HepG2 (cell line): ENCODE data around the gene UNG. TPM values are rescaled to one million over a fixed set of nuclear protein-coding genes. Genes with fewer than 3 reads are reported as not detected.

ENCODE experiments used
- ATF3 ChIP-seq: sonication (generic); formaldehyde crosslinking; IDR thresholded peaks from 2 replicates; pipeline ENCODE4 v1.4.0; 2020; ENCODE audit warnings: missing genetic modification reagents
- CENPT ChIP-seq: sonication (generic); formaldehyde crosslinking; IDR thresholded peaks from 2 replicates; pipeline ENCODE4 v1.8.0; 2022; ENCODE audit warnings: low read depth, mild to moderate bottlenecking, moderate library complexity, missing genetic modification reagents
- FOXP4 ChIP-seq: sonication (generic); formaldehyde crosslinking; IDR thresholded peaks from 2 replicates; pipeline ENCODE4 v1.4.0; 2020; ENCODE audit warnings: missing genetic modification reagents
- GATAD2A ChIP-seq: IDR thresholded peaks from 2 replicates; pipeline ENCODE4 v1.6.1; 2016
- MTF1 ChIP-seq: sonication (generic); formaldehyde crosslinking; IDR thresholded peaks from 2 replicates; pipeline ENCODE4 v1.5.0; 2020; ENCODE audit warnings: missing genetic modification reagents
- PHF21A ChIP-seq: sonication (generic); formaldehyde crosslinking; IDR thresholded peaks from 2 replicates; pipeline ENCODE4 v1.5.0; 2020; ENCODE audit warnings: mild to moderate bottlenecking, missing genetic modification reagents
- PPARG ChIP-seq: conservative IDR thresholded peaks from 2 replicates; pipeline ENCODE4 v1.6.1; 2016; ENCODE audit warnings: missing biosample characterization, missing genetic modification reagents
- RARG ChIP-seq: sonication (generic); formaldehyde crosslinking; IDR thresholded peaks from 2 replicates; pipeline ENCODE4 v1.4.0; 2020; ENCODE audit warnings: low read depth, mild to moderate bottlenecking, missing genetic modification reagents
- SNAPC4 ChIP-seq: sonication (generic); formaldehyde crosslinking; IDR thresholded peaks from 2 replicates; pipeline ENCODE4 v1.4.0; 2020; ENCODE audit warnings: mild to moderate bottlenecking, missing genetic modification reagents
- TBX2 ChIP-seq: sonication (generic); formaldehyde crosslinking; IDR thresholded peaks from 2 replicates; pipeline ENCODE4 v1.5.0; 2020; ENCODE audit warnings: missing genetic modification reagents, mild to moderate bottlenecking, borderline replicate concordance
- YY1 ChIP-seq: IDR thresholded peaks from 2 replicates; pipeline ENCODE4 v1.6.1; 2011; ENCODE audit warnings: low read length, low read depth, moderate library complexity, mild to moderate bottlenecking; ENCODE audit not compliant: insufficient read depth, insufficient replicate concordance
- ZNF136 ChIP-seq: sonication (generic); formaldehyde crosslinking; IDR thresholded peaks from 2 replicates; pipeline ENCODE4 v1.8.1; 2022; ENCODE audit warnings: low read depth, mild to moderate bottlenecking, moderate library complexity, missing genetic modification reagents
- ZNF205 ChIP-seq: IDR thresholded peaks from 2 replicates; pipeline ENCODE4 v1.6.1; 2018; ENCODE audit warnings: missing biosample characterization, missing genetic modification reagents
- ZNF256 ChIP-seq: sonication (generic); formaldehyde crosslinking; conservative IDR thresholded peaks from 2 replicates; pipeline ENCODE4 v1.4.0; 2020; ENCODE audit warnings: missing genetic modification reagents
- ZNF354B ChIP-seq: sonication (generic); formaldehyde crosslinking; IDR thresholded peaks from 2 replicates; pipeline ENCODE4 v1.8.0; 2022; ENCODE audit warnings: mild to moderate bottlenecking, missing genetic modification reagents
- ZSCAN29 ChIP-seq: sonication (generic); formaldehyde crosslinking; conservative IDR thresholded peaks from 2 replicates; pipeline ENCODE4 v1.4.0; 2020; ENCODE audit warnings: mild to moderate bottlenecking, missing genetic modification reagents
- ZZZ3 ChIP-seq: sonication (generic); formaldehyde crosslinking; IDR thresholded peaks from 2 replicates; pipeline ENCODE4 v1.4.0; 2020; ENCODE audit warnings: missing genetic modification reagents, mild to moderate bottlenecking, borderline replicate concordance
- polyA plus RNA-seq, 8 experiments: library from polyadenylated mRNA; depleted of rRNA in 3 of 8; stranded (reverse) in 7 of 8; unstranded in 1 of 8; fragments of >200 nt; fragmentation: Illumina TruSeq in 4 of 8; extraction: Trizol in 4 of 8; gene quantifications; 2 replicates each; pipeline versions ENCODE4 v1.2.1 to v1.2.3, GENCODE V29; 2011 to 2016; ENCODE audit warnings: low read depth in 4 of 8, missing spikeins in 1 of 8, mixed read lengths in 1 of 8; ENCODE audit not compliant: insufficient read depth in 1 of 8
- total RNA-seq, 5 experiments: library from RNA; depleted of rRNA; stranded (reverse); fragments of >200 nt; fragmentation: Illumina TruSeq; extraction: Trizol; gene quantifications; 2 replicates each; pipeline ENCODE4 v1.2.3, GENCODE V29; 2016; ENCODE audit warnings: low read depth in 1 of 5
- TF ChIP-seq, protein P1 (sequence below): sonication (generic); formaldehyde crosslinking; IDR thresholded peaks from 2 replicates; pipeline ENCODE4 v1.5.1; 2020; ENCODE audit warnings: missing genetic modification reagents, mild to moderate bottlenecking, borderline replicate concordance
- TF ChIP-seq, protein P2 (sequence below): sonication (generic); formaldehyde crosslinking; conservative IDR thresholded peaks from 2 replicates; pipeline ENCODE4 v1.8.0; 2022; ENCODE audit warnings: missing genetic modification reagents

UNG gene
- total and polyA plus RNA-seq, 2 of the 13 experiments (the other 11 are each of a cell fraction or from before 2014, with no cell fraction given): 23.3 to 114 TPM

DNA sequence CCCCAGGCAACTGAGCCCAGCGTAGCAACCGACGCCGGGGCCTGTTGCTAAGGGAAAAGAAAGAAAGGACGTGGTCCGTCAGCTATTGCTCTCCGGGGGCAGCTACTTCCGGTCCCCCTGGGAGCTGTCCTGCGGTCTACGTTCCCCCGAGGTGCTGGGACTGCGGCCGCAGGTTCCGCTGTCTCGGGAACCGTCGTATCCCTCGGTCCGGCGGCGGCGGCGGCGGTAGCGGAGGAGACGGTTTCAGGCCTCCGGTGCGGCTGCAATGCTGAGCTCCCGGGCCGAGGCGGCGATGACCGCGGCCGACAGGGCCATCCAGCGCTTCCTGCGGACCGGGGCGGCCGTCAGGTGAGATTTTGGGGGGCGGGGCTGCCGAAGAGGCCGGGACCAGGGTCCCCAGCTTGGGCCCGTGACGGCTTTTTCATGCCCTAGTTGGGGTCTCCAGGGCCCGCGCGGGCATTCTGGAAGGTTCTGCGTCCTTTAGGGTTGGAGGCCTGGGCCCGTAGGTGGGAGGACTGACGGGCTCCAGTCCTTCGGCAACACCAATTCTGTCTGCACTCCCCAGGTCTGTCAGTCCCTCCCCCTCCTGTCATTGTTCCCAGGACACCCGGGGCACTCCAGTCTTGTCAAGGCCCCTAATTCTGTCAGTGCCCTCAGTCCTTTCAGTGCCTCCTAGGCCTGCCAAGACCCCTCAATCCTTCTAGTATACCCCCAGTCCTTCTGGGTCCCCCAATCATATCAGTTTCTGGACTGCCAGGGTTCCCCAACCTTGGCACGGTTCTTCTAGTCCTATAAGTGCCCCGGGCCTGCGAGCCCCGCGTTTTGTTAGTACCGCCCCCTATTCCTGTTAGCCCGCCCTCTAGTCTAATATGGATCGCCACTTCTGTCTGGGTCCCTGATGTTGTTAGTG lies 44.7 kb upstream of the UNG start, which contains the start of gene USP30 (continued):
- TF ChIP-seq YY1: peak; percentile 80
- TF ChIP-seq, protein P1, sequence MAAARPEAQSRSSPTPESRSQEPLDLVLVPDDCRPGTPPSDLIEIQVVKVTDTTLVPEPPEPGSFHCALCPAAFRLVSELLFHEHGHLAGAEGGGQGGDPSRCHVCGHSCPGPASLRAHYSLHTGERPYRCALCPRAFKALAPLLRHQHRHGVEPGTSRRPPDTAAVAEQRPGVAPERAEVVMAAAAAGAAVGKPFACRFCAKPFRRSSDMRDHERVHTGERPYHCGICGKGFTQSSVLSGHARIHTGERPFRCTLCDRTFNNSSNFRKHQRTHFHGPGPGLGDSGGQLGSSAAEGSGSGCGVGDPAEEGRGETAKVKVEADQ: peak; percentile 55; the same call in 1 of the 2 replicates
- TF ChIP-seq ZSCAN29 (CRISPR knock-in tag): no peak
- 0 out of 2 replicates have a peak, but pooled peaks have one; percentile 45 for TF ChIP-seq ZNF354B (CRISPR knock-in tag)
- peak; percentile 52; the same call in 1 of the 2 replicates for TF ChIP-seq PPARG (CRISPR knock-in tag)
- no peak; the same call in 1 of the 2 replicates for TF ChIP-seq MTF1 (CRISPR knock-in tag)
- peak; percentile 63 for TF ChIP-seq FOXP4 (CRISPR knock-in tag)
- peak; percentile 85; the same call in 1 of the 2 replicates for TF ChIP-seq ZZZ3 (CRISPR knock-in tag)
- peak; percentile 87 for TF ChIP-seq PHF21A (CRISPR knock-in tag)
- no peak for TF ChIP-seq ZNF256 (CRISPR knock-in tag)
- TF ChIP-seq, protein P2, sequence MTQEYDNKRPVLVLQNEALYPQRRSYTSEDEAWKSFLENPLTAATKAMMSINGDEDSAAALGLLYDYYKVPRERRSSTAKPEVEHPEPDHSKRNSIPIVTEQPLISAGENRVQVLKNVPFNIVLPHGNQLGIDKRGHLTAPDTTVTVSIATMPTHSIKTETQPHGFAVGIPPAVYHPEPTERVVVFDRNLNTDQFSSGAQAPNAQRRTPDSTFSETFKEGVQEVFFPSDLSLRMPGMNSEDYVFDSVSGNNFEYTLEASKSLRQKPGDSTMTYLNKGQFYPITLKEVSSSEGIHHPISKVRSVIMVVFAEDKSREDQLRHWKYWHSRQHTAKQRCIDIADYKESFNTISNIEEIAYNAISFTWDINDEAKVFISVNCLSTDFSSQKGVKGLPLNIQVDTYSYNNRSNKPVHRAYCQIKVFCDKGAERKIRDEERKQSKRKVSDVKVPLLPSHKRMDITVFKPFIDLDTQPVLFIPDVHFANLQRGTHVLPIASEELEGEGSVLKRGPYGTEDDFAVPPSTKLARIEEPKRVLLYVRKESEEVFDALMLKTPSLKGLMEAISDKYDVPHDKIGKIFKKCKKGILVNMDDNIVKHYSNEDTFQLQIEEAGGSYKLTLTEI (CRISPR knock-in tag): no peak
- no peak for TF ChIP-seq SNAPC4 (CRISPR knock-in tag)
- TF ChIP-seq RARG (CRISPR knock-in tag): no peak
- peak; percentile 75 for TF ChIP-seq GATAD2A (CRISPR knock-in tag)
- peak; percentile 57; the same call in 1 of the 2 replicates for TF ChIP-seq TBX2 (CRISPR knock-in tag)
- TF ChIP-seq ATF3 (CRISPR knock-in tag): peak; percentile 73
- no peak for TF ChIP-seq CENPT (CRISPR knock-in tag)
- no peak for TF ChIP-seq ZNF136 (CRISPR knock-in tag)
- TF ChIP-seq ZNF205 (CRISPR knock-in tag): peak; percentile 93
